Astrocyte of the spinal cord (primary cell): ENCODE data around the gene KRTAP10-4.

Experiments used
- DNase-seq: peaks from one replicate; pipeline ENCODE4 v3.0.0; 2011; ENCODE audit warnings: low read depth, low spot score
- H3K4me3 ChIP-seq: 2 replicates; pipeline ENCODE4 v1.5.1; 2011; ENCODE audit warnings: low read depth, mild to moderate bottlenecking, low read length, moderate library complexity
- in situ Hi-C: cut with HindIII; loops from 2 replicates; pipeline ENCODE4 v1.10.0; 2017; ENCODE audit warnings: low sequenced_read_pairs
- TF ChIP-seq, protein P1 (sequence below): IDR thresholded peaks from 2 replicates; pipeline ENCODE4 v1.5.1; 2012; ENCODE audit warnings: low read depth, mild to moderate bottlenecking, low read length, inconsistent platforms

KRTAP10-4 gene

DNA sequence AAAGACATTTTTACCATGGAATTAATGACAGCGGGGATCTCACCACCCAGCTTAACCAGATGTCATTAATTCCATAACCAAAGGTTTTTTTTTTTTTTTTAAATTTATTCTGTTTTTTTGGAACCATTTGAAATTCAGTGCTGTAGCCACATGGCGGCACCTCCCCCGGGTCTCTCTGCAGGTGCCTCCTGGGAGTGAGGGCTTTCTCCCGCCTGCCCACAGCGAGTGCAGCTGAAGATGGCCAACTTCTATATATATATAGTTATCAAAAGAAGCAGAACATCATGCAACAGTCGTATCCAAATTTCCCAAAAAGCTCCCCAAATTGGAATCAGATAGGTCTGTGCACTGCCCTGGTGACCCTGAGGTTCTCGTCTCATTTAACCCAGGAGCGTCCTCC is 41.9 kb downstream of the KRTAP10-4 start:
- no peak for DNase-seq
- H3K4me3 ChIP-seq: no peak overlapping the region
- in situ Hi-C loops: no loop called here
- TF ChIP-seq, protein P1, sequence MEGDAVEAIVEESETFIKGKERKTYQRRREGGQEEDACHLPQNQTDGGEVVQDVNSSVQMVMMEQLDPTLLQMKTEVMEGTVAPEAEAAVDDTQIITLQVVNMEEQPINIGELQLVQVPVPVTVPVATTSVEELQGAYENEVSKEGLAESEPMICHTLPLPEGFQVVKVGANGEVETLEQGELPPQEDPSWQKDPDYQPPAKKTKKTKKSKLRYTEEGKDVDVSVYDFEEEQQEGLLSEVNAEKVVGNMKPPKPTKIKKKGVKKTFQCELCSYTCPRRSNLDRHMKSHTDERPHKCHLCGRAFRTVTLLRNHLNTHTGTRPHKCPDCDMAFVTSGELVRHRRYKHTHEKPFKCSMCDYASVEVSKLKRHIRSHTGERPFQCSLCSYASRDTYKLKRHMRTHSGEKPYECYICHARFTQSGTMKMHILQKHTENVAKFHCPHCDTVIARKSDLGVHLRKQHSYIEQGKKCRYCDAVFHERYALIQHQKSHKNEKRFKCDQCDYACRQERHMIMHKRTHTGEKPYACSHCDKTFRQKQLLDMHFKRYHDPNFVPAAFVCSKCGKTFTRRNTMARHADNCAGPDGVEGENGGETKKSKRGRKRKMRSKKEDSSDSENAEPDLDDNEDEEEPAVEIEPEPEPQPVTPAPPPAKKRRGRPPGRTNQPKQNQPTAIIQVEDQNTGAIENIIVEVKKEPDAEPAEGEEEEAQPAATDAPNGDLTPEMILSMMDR: no peak

DNA sequence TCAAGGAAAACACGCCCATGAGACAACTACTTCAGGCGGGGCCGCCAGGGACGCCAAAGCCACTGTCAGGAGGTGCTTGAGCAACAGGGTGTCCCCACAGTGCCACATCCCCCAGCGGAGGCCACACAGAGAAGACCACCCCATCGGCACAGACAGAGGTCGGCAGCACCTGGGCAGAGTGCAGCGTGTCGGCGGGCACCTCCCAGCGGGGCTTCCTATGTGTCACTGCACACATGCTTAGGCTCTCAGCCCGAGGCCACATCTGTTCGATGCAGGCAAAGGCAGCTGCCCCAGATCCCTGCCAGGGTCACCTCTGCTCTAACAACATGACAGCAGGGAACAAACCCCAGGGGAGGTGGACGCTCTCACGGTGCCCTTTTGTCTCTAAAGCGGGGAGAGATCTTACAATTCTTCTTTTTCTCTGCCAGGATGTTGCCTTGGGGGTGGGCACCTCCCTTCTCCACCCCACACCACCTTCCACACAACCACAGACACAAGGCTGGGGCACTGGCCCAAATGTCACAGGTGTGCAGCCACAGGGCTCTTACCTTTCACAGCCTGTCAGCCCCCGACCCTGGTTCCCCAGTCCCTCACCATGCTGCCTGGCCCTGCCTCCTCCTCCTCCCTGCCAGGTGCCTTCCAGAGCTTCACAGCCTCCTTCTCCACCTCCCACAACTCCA is 42.5 kb downstream of the KRTAP10-4 start:
- TF ChIP-seq, protein P1: no peak
- no peak overlapping the region for H3K4me3 ChIP-seq
- in situ Hi-C loops: no loop called here
- DNase-seq: no peak

DNA sequence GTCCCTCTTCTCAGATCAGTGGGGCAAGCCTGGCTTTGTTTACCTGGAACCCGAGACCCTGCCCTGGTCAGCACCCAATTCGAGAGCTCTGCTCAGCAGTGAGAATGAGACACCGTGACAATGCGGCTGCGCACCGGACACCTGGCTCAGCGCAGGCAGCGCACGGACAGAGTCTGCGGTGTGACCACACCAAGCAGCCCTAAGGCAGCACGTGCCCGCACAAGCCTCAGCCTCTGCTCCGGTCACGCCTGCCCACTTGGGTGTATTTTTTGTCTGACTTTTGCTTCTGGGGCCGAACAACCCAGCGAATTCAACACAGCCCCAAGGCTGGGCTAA is 43.0 kb downstream of the KRTAP10-4 start:
- in situ Hi-C loops: no loop called here
- TF ChIP-seq, protein P1: no peak
- DNase-seq: no peak
- H3K4me3 ChIP-seq: no peak overlapping the region

DNA sequence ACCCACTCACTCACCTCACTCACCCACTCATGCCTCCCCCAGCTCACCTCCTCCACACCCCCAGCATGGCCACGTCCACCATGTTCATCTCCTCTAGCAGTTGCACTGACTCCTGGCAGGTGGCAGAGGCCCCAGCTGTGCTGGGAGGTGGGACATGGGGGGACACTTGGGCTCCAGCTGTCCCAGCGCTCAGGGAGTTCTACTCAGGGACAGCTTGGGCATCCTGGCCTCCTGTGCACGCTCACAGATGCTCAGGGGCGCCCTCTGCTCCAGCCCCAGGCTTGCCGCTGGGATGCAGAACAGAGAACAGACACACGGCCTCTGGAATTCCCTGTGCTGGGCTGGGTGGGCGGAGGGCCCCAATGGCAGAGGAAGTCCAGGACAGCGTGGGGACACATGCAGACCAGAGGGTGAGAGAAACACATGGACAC is 43.6 kb downstream of the KRTAP10-4 start:
- no peak overlapping the region for H3K4me3 ChIP-seq
- TF ChIP-seq, protein P1: no peak
- no peak for DNase-seq
- in situ Hi-C loops: no loop called here

DNA sequence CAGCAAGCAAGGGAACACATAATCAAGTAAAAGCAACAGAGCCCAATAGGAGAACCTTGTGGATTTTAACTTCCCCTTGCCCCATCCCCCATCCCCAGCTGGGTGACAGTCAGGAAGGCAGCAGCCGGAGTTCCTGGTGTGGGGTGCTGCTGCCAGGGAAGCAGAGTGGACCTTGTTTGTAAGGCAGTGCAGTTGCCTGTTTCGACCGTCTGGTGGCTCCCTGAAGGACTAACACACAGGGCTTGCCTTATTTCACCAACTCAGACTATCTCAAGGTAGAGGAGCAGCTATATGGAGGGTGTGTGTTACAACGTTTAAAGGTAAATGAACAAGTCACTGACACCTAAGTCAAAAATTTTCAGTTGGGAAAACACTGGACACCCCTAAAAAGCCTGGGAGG is 45.0 kb downstream of the KRTAP10-4 start:
- in situ Hi-C loops: no loop called here
- no peak for DNase-seq
- TF ChIP-seq, protein P1: peak; percentile 6
- no peak overlapping the region for H3K4me3 ChIP-seq

DNA sequence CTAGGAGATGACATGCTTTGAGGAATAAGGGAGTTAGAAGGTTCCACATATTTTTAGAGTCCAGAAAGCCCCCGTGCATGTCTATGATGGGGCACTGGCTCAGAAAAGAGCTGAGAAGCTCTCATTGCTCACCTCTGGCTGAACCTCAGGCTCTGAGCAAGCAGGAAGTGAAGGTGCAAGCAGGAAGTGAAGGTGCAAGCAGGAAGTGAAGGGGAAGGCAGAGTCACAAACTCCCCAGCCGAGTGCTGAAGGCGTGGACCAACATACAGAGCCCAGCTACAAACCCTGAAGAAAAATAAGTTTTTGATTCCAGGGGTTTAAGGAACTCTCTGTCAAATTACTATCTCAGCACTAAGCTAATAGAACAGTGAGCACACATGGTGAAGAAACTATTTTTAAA is 45.4 kb downstream of the KRTAP10-4 start:
- in situ Hi-C loops: no loop called here
- TF ChIP-seq, protein P1: no peak
- no peak overlapping the region for H3K4me3 ChIP-seq
- DNase-seq: no peak
